Measurements from ENCODE around the gene SLC37A1. TPM values are rescaled to one million over a fixed set of nuclear protein-coding genes. Genes with fewer than 3 reads are reported as not detected.
"Not testable (repeated sequence)": the region's sequence is repeated elsewhere in the genome, so short reads cannot be mapped to it uniquely, and the experiment has no call there.

Gene SLC37A1
- polyA plus RNA-seq, 4 donors = 7.1 to 10.5 (median 9.5) TPM

- no peak for DNase-seq (ENCODE audit: low read depth in 4 of 4, low spot score in 2 of 4)
Measured at GRCh38 chr21:42609811-42610210, 96.2 kb downstream of the SLC37A1 start.

GRCh38 chr21:42611852-42612251 is 98.2 kb downstream of the SLC37A1 start:
- no peak for DNase-seq (ENCODE audit: low read depth in 4 of 4, low spot score in 2 of 4)

- DNase-seq (ENCODE audit: low read depth in 4 of 4, low spot score in 2 of 4) = no peak
Measured at GRCh38 chr21:42612390-42612789, 98.7 kb downstream of the SLC37A1 start.

- no peak for DNase-seq (ENCODE audit: low read depth in 4 of 4, low spot score in 2 of 4)
Measured at GRCh38 chr21:42613756-42614155, 100.1 kb downstream of the SLC37A1 start.

GRCh38 chr21:42614396-42614795 is 100.7 kb downstream of the SLC37A1 start:
- no peak for DNase-seq (ENCODE audit: low read depth in 4 of 4, low spot score in 2 of 4)

- DNase-seq (ENCODE audit: low read depth in 4 of 4, low spot score in 2 of 4) = no peak
Measured at GRCh38 chr21:42614811-42615351, 101.2 kb downstream of the SLC37A1 start.

- not testable (repeated sequence) for DNase-seq (ENCODE audit: low read depth in 4 of 4, low spot score in 2 of 4)
Measured at GRCh38 chr21:42615377-42615776, 101.7 kb downstream of the SLC37A1 start.

- DNase-seq (ENCODE audit: low read depth in 4 of 4, low spot score in 2 of 4) = no peak
Measured at GRCh38 chr21:42615924-42616323, 102.3 kb downstream of the SLC37A1 start.

- DNase-seq (ENCODE audit: low read depth in 4 of 4, low spot score in 2 of 4) = no peak
Measured at GRCh38 chr21:42616446-42616845, 102.8 kb downstream of the SLC37A1 start.

GRCh38 chr21:42616941-42617340 is 103.3 kb downstream of the SLC37A1 start:
- DNase-seq (ENCODE audit: low read depth in 4 of 4, low spot score in 2 of 4) = no peak

GRCh38 chr21:42617486-42617885 is 103.8 kb downstream of the SLC37A1 start:
- no peak for DNase-seq (ENCODE audit: low read depth in 4 of 4, low spot score in 2 of 4)

- DNase-seq (ENCODE audit: low read depth in 4 of 4, low spot score in 2 of 4) = no peak
Measured at GRCh38 chr21:42618707-42619102, 105.1 kb downstream of the SLC37A1 start.

- DNase-seq (ENCODE audit: low read depth in 4 of 4, low spot score in 2 of 4) = no peak
Measured at GRCh38 chr21:42619166-42619565, 105.5 kb downstream of the SLC37A1 start.

- no peak for DNase-seq (ENCODE audit: low read depth in 4 of 4, low spot score in 2 of 4)
Measured at GRCh38 chr21:42619841-42620240, 106.2 kb downstream of the SLC37A1 start.

GRCh38 chr21:42621166-42621818 is 107.6 kb downstream of the SLC37A1 start:
- peak in 1 of 4 donors; percentile 58 for DNase-seq (ENCODE audit: low read depth in 4 of 4, low spot score in 2 of 4)

GRCh38 chr21:42621819-42622177 is 108.1 kb downstream of the SLC37A1 start:
- peak in 3 of 4 donors; percentile 67 to 72 (median 67) for DNase-seq (ENCODE audit: low read depth in 4 of 4, low spot score in 2 of 4)

- no peak for DNase-seq (ENCODE audit: low read depth in 4 of 4, low spot score in 2 of 4)
Measured at GRCh38 chr21:42622284-42622683, 108.6 kb downstream of the SLC37A1 start.

GRCh38 chr21:42623694-42624093 is 110.0 kb downstream of the SLC37A1 start:
- DNase-seq (ENCODE audit: low read depth in 4 of 4, low spot score in 2 of 4) = no peak

- DNase-seq (ENCODE audit: low read depth in 4 of 4, low spot score in 2 of 4) = no peak
Measured at GRCh38 chr21:42624095-42624790, 110.6 kb downstream of the SLC37A1 start.

GRCh38 chr21:42624936-42625335 is 111.3 kb downstream of the SLC37A1 start:
- DNase-seq (ENCODE audit: low read depth in 4 of 4, low spot score in 2 of 4) = no peak

GRCh38 chr21:42626171-42626570 is 112.5 kb downstream of the SLC37A1 start:
- no peak for DNase-seq (ENCODE audit: low read depth in 4 of 4, low spot score in 2 of 4)
